Activated gamma-delta T cell (primary cell): ENCODE data around the gene XIST.
"Not testable (repeated sequence)": the region's sequence is repeated elsewhere in the genome, so short reads cannot be mapped to it uniquely, and the experiment has no call there.

Experiments used
- DNase-seq: peaks from one replicate; lab custom pipeline; 2025; lab: John Stamatoyannopoulos, UW

XIST gene

DNA sequence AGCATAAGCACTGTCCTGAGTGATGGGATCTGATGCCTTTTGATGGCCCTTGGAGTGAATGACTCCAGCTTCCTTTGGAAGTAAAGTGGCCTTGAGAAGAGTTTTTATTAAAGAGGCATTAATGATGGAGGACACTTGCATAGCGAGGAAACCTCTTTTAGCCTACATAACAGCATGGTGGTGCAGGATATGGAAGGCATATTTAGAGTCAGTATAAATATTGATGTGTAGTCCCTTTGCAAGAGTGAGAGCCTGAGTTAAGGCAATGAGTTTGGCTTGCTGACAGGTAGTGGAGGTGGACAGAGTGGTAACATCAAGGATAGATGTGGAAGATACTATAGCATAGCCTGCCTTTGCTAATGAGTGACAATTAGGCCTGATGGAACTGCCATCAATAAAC is 48.4 kb downstream of the XIST start:
- not testable (repeated sequence) for DNase-seq

DNA sequence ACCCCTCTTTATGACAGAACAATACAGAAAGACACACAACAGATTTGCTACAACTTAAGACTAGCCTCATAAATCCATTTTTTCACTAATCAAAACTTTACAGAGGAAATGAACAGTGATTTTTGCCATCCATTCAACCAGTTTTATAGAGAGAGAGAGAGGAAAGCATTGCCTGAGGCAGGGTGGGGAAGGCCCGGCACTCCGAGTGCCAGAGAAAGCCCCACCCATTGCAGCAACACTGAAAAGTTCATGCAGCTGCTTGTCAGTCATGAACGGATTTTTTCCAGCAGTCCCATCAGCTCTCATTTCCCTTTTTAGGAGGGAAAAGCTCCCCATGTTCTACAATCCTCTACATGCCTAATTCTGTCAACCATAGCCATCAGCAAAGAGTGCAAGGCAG is 52.6 kb downstream of the XIST start:
- no peak for DNase-seq

DNA sequence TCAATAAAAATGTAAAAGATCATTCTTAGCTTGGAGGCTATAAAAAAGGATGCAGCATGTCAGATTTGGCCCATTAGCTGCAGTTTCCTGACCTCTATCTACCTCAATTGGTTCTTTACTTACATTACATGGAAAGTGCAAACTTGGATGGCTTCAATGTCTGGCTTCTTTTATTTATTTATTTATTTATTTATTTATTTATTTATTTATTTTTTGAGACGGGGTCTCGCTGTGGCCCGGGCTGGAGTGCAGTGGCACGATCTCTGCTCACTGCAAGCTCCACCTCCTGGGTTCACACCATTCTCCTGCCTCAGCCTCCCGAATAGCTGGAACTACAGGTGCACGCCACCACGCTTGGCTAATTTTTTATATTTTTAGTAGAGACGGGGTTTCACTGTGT is 60.0 kb downstream of the XIST start:
- not testable (repeated sequence) for DNase-seq

DNA sequence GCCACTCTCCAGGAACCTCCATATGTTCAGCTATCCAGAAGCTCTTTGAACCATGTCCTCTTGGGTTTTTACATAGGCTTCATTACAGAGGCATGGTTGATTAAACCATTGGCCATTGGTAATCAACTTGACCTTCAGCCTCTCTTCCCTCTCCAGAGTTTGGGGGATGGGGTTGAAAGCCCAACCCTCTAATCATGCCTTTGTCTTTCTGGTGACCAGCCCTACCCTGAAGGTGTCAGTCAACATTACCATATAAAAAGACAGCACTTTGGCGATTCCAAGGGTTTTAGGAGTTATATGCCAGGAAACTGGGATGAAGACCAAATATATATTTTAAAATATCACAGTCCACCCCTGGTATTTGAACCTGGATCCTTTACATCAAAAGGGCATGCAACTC is 67.0 kb downstream of the XIST start:
- DNase-seq = no peak
